ENCODE data around the gene IGFBP7. TPM values are rescaled to one million over a fixed set of nuclear protein-coding genes. Genes with fewer than 3 reads are reported as not detected.

Gene IGFBP7
- total RNA-seq, 1 experiment from 2014 or later: 61.9 TPM

- ChIA-PET CTCF (interaction anchor here (1.0 to 1.1 kb wide), 3 partner anchors 11 to 80 kb away, joined by 3 to 8 read pairs (median 4); no protein-coding TSS in a partner anchor), POLR2A (interaction anchor here (0.6 to 8.7 kb wide), 13 partner anchors 8 to 1910 kb away, joined by 3 to 61 read pairs (median 3); partner anchors contain the start of gene POLR2B)
- Mint-ChIP-seq H3K4me3 (ENCODE audit: unreplicated experiment) (no peak overlapping the region), H3K4me1 (ENCODE audit: insufficient read depth, unreplicated experiment) (peaks cover 37% of the 10 kb centered on the region), H3K27me3 (ENCODE audit: insufficient read depth, unreplicated experiment) (no peaks in the 10 kb centered on the region), H3K9me3 (ENCODE audit: unreplicated experiment) (peaks cover 10% of the 10 kb centered on the region), H3K36me3 (ENCODE audit: insufficient read depth, unreplicated experiment) (no peaks in the 10 kb centered on the region), H3K27ac (ENCODE audit: low read depth, unreplicated experiment) (no peak overlapping the region)
- no peak for TF ChIP-seq CTCF (IDR thresholded peaks at IDR 0.05; ENCODE audit: unreplicated experiment)
- no TSS peak for BruUV-seq (replicated peaks)
- intact Hi-C loops (cut with micrococcal nuclease): no loop called here
- peak; percentile 39 for DNase-seq (ENCODE audit: unreplicated experiment)
These were observed 27.1 kb downstream of the IGFBP7 start for GRCh38 chr4:57083090-57083489.

GRCh38 chr4:57081651-57082621, 28.2 kb downstream of the IGFBP7 start:
- no peaks in the 10 kb centered on the region for H3K36me3 Mint-ChIP-seq (ENCODE audit: insufficient read depth, unreplicated experiment)
- DNase-seq (ENCODE audit: unreplicated experiment): no peak
- H3K9me3 Mint-ChIP-seq (ENCODE audit: unreplicated experiment): peaks cover 10% of the 10 kb centered on the region
- ChIA-PET POLR2A (interaction anchor here (0.5 to 8.7 kb wide), 20 partner anchors 8 to 1909 kb away, joined by 3 to 61 read pairs (median 4); partner anchors contain the start of gene POLR2B), CTCF (interaction anchor here (0.7 to 1.7 kb wide), 7 partner anchors 12 to 221 kb away, joined by 3 to 11 read pairs (median 4); no protein-coding TSS in a partner anchor)
- intact Hi-C loops (cut with micrococcal nuclease): no loop called here
- peaks cover 38% of the 10 kb centered on the region for H3K4me1 Mint-ChIP-seq (ENCODE audit: insufficient read depth, unreplicated experiment)
- H3K4me3 Mint-ChIP-seq (ENCODE audit: unreplicated experiment): peak overlapping the region; percentile 3
- H3K27ac Mint-ChIP-seq (ENCODE audit: low read depth, unreplicated experiment): peak overlapping the region; percentile 93
- TF ChIP-seq CTCF (IDR thresholded peaks at IDR 0.05; ENCODE audit: unreplicated experiment): no peak
- no peaks in the 10 kb centered on the region for H3K27me3 Mint-ChIP-seq (ENCODE audit: insufficient read depth, unreplicated experiment)
- BruUV-seq (replicated peaks): TSS peak; percentile 36

GRCh38 chr4:57080781-57081650, 29.2 kb downstream of the IGFBP7 start:
- TSS peak; percentile 41 for BruUV-seq (replicated peaks)
- peak overlapping the region; percentile 3 for H3K4me3 Mint-ChIP-seq (ENCODE audit: unreplicated experiment)
- ChIA-PET CTCF (interaction anchor here (0.7 to 1.7 kb wide), 4 partner anchors 12 to 222 kb away, joined by 3 to 11 read pairs (median 4); no protein-coding TSS in a partner anchor), POLR2A (interaction anchor here (0.7 to 8.7 kb wide), 15 partner anchors 9 to 168 kb away, joined by 3 to 61 read pairs (median 5); partner anchors contain the start of gene POLR2B)
- intact Hi-C loops (cut with micrococcal nuclease): no loop called here
- no peaks in the 10 kb centered on the region for H3K36me3 Mint-ChIP-seq (ENCODE audit: insufficient read depth, unreplicated experiment)
- peaks cover 10% of the 10 kb centered on the region for H3K9me3 Mint-ChIP-seq (ENCODE audit: unreplicated experiment)
- no peaks in the 10 kb centered on the region for H3K27me3 Mint-ChIP-seq (ENCODE audit: insufficient read depth, unreplicated experiment)
- TF ChIP-seq CTCF (IDR thresholded peaks at IDR 0.05; ENCODE audit: unreplicated experiment): no peak
- peak overlapping the region; percentile 93 for H3K27ac Mint-ChIP-seq (ENCODE audit: low read depth, unreplicated experiment)
- peaks cover 38% of the 10 kb centered on the region for H3K4me1 Mint-ChIP-seq (ENCODE audit: insufficient read depth, unreplicated experiment)
- peak; percentile 85 for DNase-seq (ENCODE audit: unreplicated experiment)
